HL-60/S4 treated with phorbol 12-myristate 13-acetate at 8.2 ng/mL for 4 days and 3 days (cell line): ENCODE measurements around the gene CLCNKB.

Experiments
- in situ Hi-C: fragments of 300-500 bp; cut with MboI; formaldehyde crosslinking; loops from 2 replicates; pipeline ENCODE4 v1.15.0; 2022; ENCODE audit warnings: low sequenced_read_pairs

Gene CLCNKB

GRCh38 chr1:16072616-16073484 is 29.3 kb downstream of the CLCNKB start:
- in situ Hi-C loops = no loop called here

GRCh38 chr1:16073490-16074119 is 30.0 kb downstream of the CLCNKB start, which contains the start of gene FAM131C:
Gene FAM131C (minus strand): TSS chr1:16073651. CDS start chr1:16073442, 209 bp downstream.
- in situ Hi-C loops = no loop called here

- in situ Hi-C loops = no loop called here
Observed at GRCh38 chr1:16074217-16074616, 30.6 kb downstream of the CLCNKB start.

GRCh38 chr1:16075337-16076030 is 31.9 kb downstream of the CLCNKB start:
- in situ Hi-C loops = no loop called here

- in situ Hi-C loops = no loop called here
Observed at GRCh38 chr1:16076031-16076864, 32.7 kb downstream of the CLCNKB start.

GRCh38 chr1:16076865-16077238 is 33.3 kb downstream of the CLCNKB start:
- in situ Hi-C loops = no loop called here

GRCh38 chr1:16077406-16078245 is 34.0 kb downstream of the CLCNKB start:
- in situ Hi-C loops = no loop called here

- in situ Hi-C loops = no loop called here
Observed at GRCh38 chr1:16078925-16079656, 35.5 kb downstream of the CLCNKB start.

- in situ Hi-C loops = loop anchor here (5.0 kb wide), 1 partner anchor 107 kb away; no protein-coding TSS in a partner anchor
Observed at GRCh38 chr1:16080422-16081150, 37.0 kb downstream of the CLCNKB start.

GRCh38 chr1:16081636-16082035 is 38.1 kb downstream of the CLCNKB start:
- in situ Hi-C loops = loop anchor here (5.0 kb wide), 1 partner anchor 106 kb away; no protein-coding TSS in a partner anchor

- in situ Hi-C loops = loop anchor here (5.0 kb wide), 1 partner anchor 105 kb away; no protein-coding TSS in a partner anchor
Observed at GRCh38 chr1:16082283-16083038, 38.9 kb downstream of the CLCNKB start.

- in situ Hi-C loops = loop anchor here (5.0 kb wide), 1 partner anchor 104 kb away; no protein-coding TSS in a partner anchor
Observed at GRCh38 chr1:16083486-16083885, 39.9 kb downstream of the CLCNKB start.

GRCh38 chr1:16085522-16085921 is 41.9 kb downstream of the CLCNKB start:
- in situ Hi-C loops = no loop called here

GRCh38 chr1:16087733-16088132 is 44.2 kb downstream of the CLCNKB start:
- in situ Hi-C loops = no loop called here

- in situ Hi-C loops = no loop called here
Observed at GRCh38 chr1:16088351-16088911, 44.8 kb downstream of the CLCNKB start.

GRCh38 chr1:16088996-16089395 is 45.4 kb downstream of the CLCNKB start:
- in situ Hi-C loops = no loop called here
